H1 (cell line): ENCODE measurements around the gene HTR3B. TPM values are rescaled to one million over a fixed set of nuclear protein-coding genes. Genes with fewer than 3 reads are reported as not detected.

Experiments used
- CTCF ChIA-PET: fragments of 300-600 bp; sonication (Branson Sonifier 250); formaldehyde crosslinking; loops from one replicate; lab custom pipeline; 2021; ENCODE audit not compliant: partially characterized antibody; lab: Charles Lee
- POLR2A ChIA-PET: fragments of 300-600 bp; sonication (Branson Sonifier 250); formaldehyde crosslinking; loops from one replicate; lab custom pipeline; 2021; ENCODE audit warnings: inconsistent platforms; ENCODE audit not compliant: partially characterized antibody; lab: Charles Lee
- DNase-seq, 2 experiments: peaks; one replicate each; pipeline versions ENCODE4 v3.0.0 to v3.0.0-alpha.2; 2010 to 2022; ENCODE audit warnings: low spot score in 2 of 2, low read depth in 1 of 2, mixed read lengths in 1 of 2
- FAIRE-seq: peaks from 2 replicates; lab custom pipeline; 2011; peaks lifted over from hg19 to GRCh38; lab: Jason Lieb, UNC
- H2AFZ ChIP-seq: 2 replicates; pipeline ENCODE4 v1.8.1; 2012; ENCODE audit warnings: low read length, inconsistent platforms
- H2AK5ac ChIP-seq: 2 replicates; pipeline ENCODE4 v1.6.1; 2013; ENCODE audit warnings: low read depth, low read length
- H2BK120ac ChIP-seq: replicated peaks from 2 replicates; pipeline ENCODE3; 2013; ENCODE audit warnings: low read depth, low read length, inconsistent platforms
- H2BK12ac ChIP-seq: 2 replicates; pipeline ENCODE4 v1.6.1; 2013; ENCODE audit warnings: low read depth, low read length
- H2BK15ac ChIP-seq: 2 replicates; pipeline ENCODE4 v1.6.1; 2013; ENCODE audit warnings: low read length
- H2BK20ac ChIP-seq: 2 replicates; pipeline ENCODE4 v1.6.1; 2013; ENCODE audit warnings: low read length
- H2BK5ac ChIP-seq: 2 replicates; pipeline ENCODE4 v1.6.1; 2013; ENCODE audit warnings: low read depth, low read length
- H3K14ac ChIP-seq: 2 replicates; pipeline ENCODE4 v1.6.1; 2013; ENCODE audit warnings: inconsistent platforms; ENCODE audit not compliant: insufficient read length
- H3K18ac ChIP-seq: 2 replicates; pipeline ENCODE4 v1.6.1; 2013; ENCODE audit warnings: low read length; ENCODE audit errors: extremely low read depth
- H3K23ac ChIP-seq: 2 replicates; pipeline ENCODE4 v1.6.1; 2013; ENCODE audit warnings: inconsistent platforms; ENCODE audit not compliant: insufficient read length
- H3K23me2 ChIP-seq: 2 replicates; pipeline ENCODE4 v1.6.1; 2013; ENCODE audit warnings: low read depth, low read length
- H3K27ac ChIP-seq: 2 replicates; pipeline ENCODE4 v1.6.1; 2011; ENCODE audit warnings: low read depth, low read length, inconsistent platforms
- H3K27me3 ChIP-seq, 4 experiments: replicated peaks in 1 of 4; 1 replicate in 1 of 4; 2 replicates in 3 of 4; pipeline versions ENCODE4 v1.6.1 to v1.8.1; 2011 to 2013; ENCODE audit warnings: low read length in 3 of 4, mild to moderate bottlenecking in 3 of 4, inconsistent platforms in 2 of 4, mixed read lengths in 2 of 4, moderate library complexity in 1 of 4; ENCODE audit not compliant: control insufficient read depth in 3 of 4, insufficient read depth in 3 of 4; ENCODE audit errors: extremely low read depth in 1 of 4
- H3K36me3 ChIP-seq, 4 experiments: 2 replicates each; pipeline versions ENCODE4 v1.6.1 to v1.8.1; 2011 to 2013; ENCODE audit warnings: mild to moderate bottlenecking in 4 of 4, low read length in 3 of 4, moderate library complexity in 2 of 4, control low read depth in 1 of 4, inconsistent platforms in 1 of 4; ENCODE audit not compliant: insufficient read depth in 4 of 4, control insufficient read depth in 2 of 4
- H3K4ac ChIP-seq: replicated peaks from 2 replicates; pipeline ENCODE3; 2013; ENCODE audit warnings: low read length, low read depth, mixed read lengths, inconsistent platforms; ENCODE audit not compliant: insufficient read length
- H3K4me1 ChIP-seq, 4 experiments: replicated peaks in 1 of 4; 1 replicate in 1 of 4; 2 replicates in 3 of 4; pipeline versions ENCODE4 v1.6.1 to v1.8.1; 2011 to 2013; ENCODE audit warnings: low read length in 3 of 4, inconsistent platforms in 2 of 4, mixed read lengths in 1 of 4; ENCODE audit not compliant: insufficient read depth in 4 of 4, control insufficient read depth in 3 of 4
- H3K4me2 ChIP-seq, 2 experiments: 2 replicates each; pipeline versions ENCODE4 v1.6.1 to v1.8.1; 2011 to 2013; ENCODE audit warnings: low read depth in 2 of 2, low read length in 2 of 2, control low read depth in 1 of 2, inconsistent platforms in 1 of 2, mild to moderate bottlenecking in 1 of 2; ENCODE audit not compliant: insufficient read depth in 1 of 2
- H3K4me3 ChIP-seq, 4 experiments: fragments of 200-600, 300-600 bp in 1 of 4; sonication (generic), shearing (Covaris generic), sonication (Bioruptor Twin) in 1 of 4; 2 replicates each; pipeline versions ENCODE4 v1.5.1 to v1.8.1; 2011 to 2016; ENCODE audit warnings: low read length in 4 of 4, low read depth in 3 of 4, control low read depth in 2 of 4, inconsistent platforms in 2 of 4, mild to moderate bottlenecking in 2 of 4, mixed read lengths in 1 of 4, moderate library complexity in 1 of 4; ENCODE audit not compliant: insufficient read depth in 2 of 4; ENCODE audit errors: extremely low read depth in 1 of 4
- H3K56ac ChIP-seq: replicated peaks from 2 replicates; pipeline ENCODE3; 2013; ENCODE audit warnings: low read depth, mild to moderate bottlenecking, mixed read lengths, low read length, inconsistent platforms; ENCODE audit not compliant: insufficient read length
- H3K79me1 ChIP-seq: 2 replicates; pipeline ENCODE4 v1.6.1; 2013; ENCODE audit warnings: low read depth, low read length, control low read depth
- H3K79me2 ChIP-seq, 2 experiments: 2 replicates each; pipeline versions ENCODE4 v1.6.1 to v1.8.1; 2012 to 2013; ENCODE audit warnings: low read length in 2 of 2, mild to moderate bottlenecking in 2 of 2, inconsistent platforms in 1 of 2; ENCODE audit not compliant: insufficient read depth in 2 of 2, control insufficient read depth in 1 of 2
- H3K9ac ChIP-seq, 4 experiments: replicated peaks in 1 of 4; 1 replicate in 1 of 4; 2 replicates in 3 of 4; pipeline versions ENCODE4 v1.6.1 to v1.8.1; 2011 to 2013; ENCODE audit warnings: low read depth in 3 of 4, low read length in 3 of 4, control low read depth in 2 of 4, mild to moderate bottlenecking in 2 of 4, moderate library complexity in 2 of 4, inconsistent platforms in 1 of 4; ENCODE audit errors: extremely low read depth in 1 of 4
- H3K9me3 ChIP-seq, 2 experiments: 2 replicates each; pipeline versions ENCODE4 v1.6.1 to v1.8.1; 2012 to 2013; ENCODE audit warnings: mild to moderate bottlenecking in 2 of 2, moderate library complexity in 2 of 2, control low read depth in 1 of 2, inconsistent platforms in 1 of 2, low read depth in 1 of 2, low read length in 1 of 2, mixed read lengths in 1 of 2; ENCODE audit not compliant: insufficient read depth in 2 of 2
- H4K20me1 ChIP-seq, 2 experiments: replicated peaks in 1 of 2; 2 replicates each; pipeline versions ENCODE3 to v1.8.1; 2011 to 2013; ENCODE audit warnings: inconsistent platforms in 2 of 2, low read length in 2 of 2, mild to moderate bottlenecking in 1 of 2; ENCODE audit not compliant: insufficient read depth in 2 of 2, control insufficient read depth in 1 of 2
- H4K5ac ChIP-seq: 2 replicates; pipeline ENCODE4 v1.6.1; 2013; ENCODE audit warnings: low read length, low read depth, mixed read lengths, inconsistent platforms; ENCODE audit not compliant: insufficient read length
- H4K8ac ChIP-seq: 2 replicates; pipeline ENCODE4 v1.8.0; 2013; ENCODE audit warnings: mild to moderate bottlenecking, moderate library complexity, low read length, inconsistent platforms; ENCODE audit not compliant: insufficient read depth; ENCODE audit errors: extremely low read depth
- H4K91ac ChIP-seq: replicated peaks from 2 replicates; pipeline ENCODE3; 2013; ENCODE audit warnings: low read length, mixed read lengths, inconsistent platforms; ENCODE audit not compliant: insufficient read length
- WGBS, 2 experiments: shearing (Covaris generic) in 1 of 2; methylation state at CpG; one replicate each; pipeline versions ENCODE4 v1.1.6 to v1.1.7; 2013 to 2015; ENCODE audit warnings: low lambda C conversion rate in 2 of 2, mixed read lengths in 2 of 2, inconsistent platforms in 1 of 2, low coverage in 1 of 2, missing lambda C conversion rate in 1 of 2; ENCODE audit not compliant: insufficient replicate concordance in 2 of 2, insufficient coverage in 1 of 2, insufficient read length in 1 of 2; ENCODE audit errors: extremely low coverage in 1 of 2, missing lambda C conversion rate in 1 of 2; 5-methylcytosine and 5-hydroxymethylcytosine counted together
- polyA plus RNA-seq, 7 experiments: library from polyadenylated mRNA; depleted of rRNA in 3 of 7; stranded (reverse) in 5 of 7; unstranded in 2 of 7; fragments of >200 nt in 5 of 7; fragments of 200-250 nt in 2 of 7; gene quantifications; 1 replicate in 5 of 7; 2 replicates in 1 of 7; 4 replicates in 1 of 7; pipeline versions ENCODE4 v1.2.1 to v1.2.3, GENCODE V29; 2011 to 2013; ENCODE audit warnings: missing spikeins in 2 of 7, mixed read lengths in 2 of 7
- total RNA-seq: library from RNA; stranded (reverse); fragmentation: NEBNext Ultra II Directional; extraction: Animal tissue kit (Norgen Biotek cat#: 25700); gene quantifications from 2 replicates; pipeline ENCODE4 v1.2.1, GENCODE V29; 2021

The HTR3B gene
- total and polyA plus RNA-seq, 2 of the 8 experiments (the other 6 are each of a cell fraction or from before 2014, with no cell fraction given) = not detected

DNA sequence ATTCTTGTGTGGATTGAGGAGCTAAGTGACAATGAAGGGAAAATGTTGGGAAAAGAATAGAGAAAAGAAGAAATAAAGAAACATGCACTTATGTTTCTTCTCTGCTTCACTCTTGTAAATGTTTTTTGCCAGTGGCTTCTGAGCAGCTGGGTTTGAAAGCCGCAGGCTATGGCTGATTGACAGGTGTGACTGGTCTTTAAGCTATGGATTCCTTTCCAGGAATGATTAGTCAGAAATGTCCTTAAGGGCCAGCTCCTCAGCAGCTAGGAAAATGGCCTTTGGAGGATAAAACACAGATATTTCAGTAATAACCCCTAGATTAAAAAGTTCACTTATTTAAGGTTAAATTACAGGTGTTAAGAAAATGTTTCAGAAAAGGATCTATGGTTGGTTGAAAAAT is 22.7 kb upstream of the HTR3B start:
- WGBS, 2 experiments = 84% methylated on average over 1 of the region's 1 CpG; no CpG with 5 or more reads in 1 of the 2 experiments
- Histone ChIP-seq H3K4me1 (peaks cover 0 to 8% (median 0%) of the 10 kb centered on the region in 4 experiments; a peak in 2 of 7 replicates), H2BK12ac (no peak overlapping the region), H3K23ac (no peak overlapping the region), H2AK5ac (no peak overlapping the region), H3K79me2 (no peaks in the 10 kb centered on the region), H3K27me3 (no peaks in the 10 kb centered on the region), H4K20me1 (no peaks in the 10 kb centered on the region), H3K36me3 (no peaks in the 10 kb centered on the region), H2BK15ac (no peak overlapping the region), H3K23me2 (no peaks in the 10 kb centered on the region), H3K4me3 (no peak overlapping the region), H2BK120ac (no peak overlapping the region), H3K27ac (no peak overlapping the region), H3K4me2 (no peak overlapping the region), H3K79me1 (no peaks in the 10 kb centered on the region), H3K14ac (no peak overlapping the region), H2AFZ (no peak overlapping the region), H4K5ac (no peak overlapping the region), H4K8ac (no peak overlapping the region), H2BK5ac (no peak overlapping the region), H3K9ac (no peak overlapping the region), H3K18ac (no peak overlapping the region), H2BK20ac (no peak overlapping the region), H3K56ac (no peak overlapping the region), H4K91ac (no peak overlapping the region), H3K4ac (no peak overlapping the region), H3K9me3 (no peaks in the 10 kb centered on the region; a peak in 1 of 4 replicates)
- FAIRE-seq (no peak), DNase-seq (no peak)
- ChIA-PET POLR2A (interaction anchor here (0.8 kb wide), 1 partner anchor 13 kb away, joined by 3 read pairs; no protein-coding TSS in a partner anchor), CTCF (interaction anchor here (0.8 to 4.7 kb wide), 4 partner anchors 14 to 380 kb away, joined by 3 to 39 read pairs (median 3); no protein-coding TSS in a partner anchor)
